K562 (cell line): Measurements from ENCODE around the gene PSMA7. TPM values are rescaled to one million over a fixed set of nuclear protein-coding genes. Genes with fewer than 3 reads are reported as not detected.

ENCODE experiments used
- ATF6 ChIP-seq: sonication (generic); formaldehyde crosslinking; IDR thresholded peaks from 2 replicates; pipeline ENCODE4 v1.4.0; 2020; ENCODE audit warnings: mild to moderate bottlenecking, missing genetic modification reagents
- BACH1 ChIP-seq: fragments of 200-800 bp; sonication (Bioruptor generic); IDR thresholded peaks from 2 replicates; pipeline ENCODE4 v1.6.1; 2016; ENCODE audit warnings: missing genetic modification characterization, missing compliant biosample characterization
- BMI1 ChIP-seq: fragments of 150-350 bp; IDR thresholded peaks from 2 replicates; pipeline ENCODE4 v1.6.1; 2014; ENCODE audit warnings: low read length
- BRF2 ChIP-seq: IDR thresholded peaks from 3 replicates; pipeline ENCODE4 v1.6.1; 2011; ENCODE audit warnings: borderline replicate concordance, mild to moderate bottlenecking; ENCODE audit not compliant: insufficient read length, insufficient read depth
- CSDE1 ChIP-seq, 2 experiments: fragments of 450-650 bp; IDR thresholded peaks; 2 replicates each; pipeline ENCODE4 v1.6.1; 2016; ENCODE audit warnings: mild to moderate bottlenecking in 1 of 2
- E2F4 ChIP-seq: sonication (generic); formaldehyde crosslinking; IDR thresholded peaks from 2 replicates; pipeline ENCODE4 v1.8.0; 2022; ENCODE audit warnings: mild to moderate bottlenecking, low read depth, missing genetic modification reagents
- FOXP4 ChIP-seq: sonication (generic); formaldehyde crosslinking; IDR thresholded peaks from 2 replicates; pipeline ENCODE4 v1.8.0; 2022; ENCODE audit warnings: mild to moderate bottlenecking, missing genetic modification reagents, borderline replicate concordance
- POLR2AphosphoS2 ChIP-seq: IDR thresholded peaks from 2 replicates; pipeline ENCODE4 v1.6.1; 2012; ENCODE audit warnings: low read length, improper control_type of control experiment
- RBM15 ChIP-seq: fragments of 200-400 bp; formaldehyde crosslinking; IDR thresholded peaks from 2 replicates; pipeline ENCODE4 v1.6.1; 2018; ENCODE audit warnings: mild to moderate bottlenecking, low read length, moderate library complexity; ENCODE audit not compliant: insufficient read depth
- SRSF3 ChIP-seq: fragments of 200-400 bp; formaldehyde crosslinking; IDR thresholded peaks from 2 replicates; pipeline ENCODE4 v1.6.1; 2016; ENCODE audit warnings: mild to moderate bottlenecking, low read length, moderate library complexity; ENCODE audit not compliant: insufficient read depth
- ZBTB49 ChIP-seq: sonication (generic); formaldehyde crosslinking; IDR thresholded peaks from 2 replicates; pipeline ENCODE4 v1.8.0; 2022; ENCODE audit warnings: missing genetic modification reagents, mild to moderate bottlenecking, borderline replicate concordance
- ZNF174 ChIP-seq: fragments of 250-450 bp; sonication (Bioruptor Pico); IDR thresholded peaks from 2 replicates; pipeline ENCODE4 v1.4.0; 2020; ENCODE audit warnings: mild to moderate bottlenecking
- ZNF263 ChIP-seq: sonication (generic); formaldehyde crosslinking; IDR thresholded peaks from 2 replicates; pipeline ENCODE4 v1.8.0; 2022; ENCODE audit warnings: mild to moderate bottlenecking, missing genetic modification reagents, borderline replicate concordance
- ZSCAN29 ChIP-seq: fragments of 450-650 bp; IDR thresholded peaks from 2 replicates; pipeline ENCODE4 v1.6.1; 2017
- polyA plus RNA-seq, 8 experiments: library from polyadenylated mRNA; depleted of rRNA in 4 of 8; stranded (reverse) in 5 of 8; unstranded in 3 of 8; fragments of >200 nt; fragmentation: Nextera tagmentation in 2 of 8; fragmentation: Illumina TruSeq in 1 of 8; extraction: Ambion mirVana in 2 of 8; extraction: Trizol in 1 of 8; gene quantifications; 2 replicates each; pipeline versions ENCODE4 v1.2.1 to v1.2.3, GENCODE V29; 2011 to 2014; ENCODE audit warnings: inconsistent platforms in 1 of 8, missing spikeins in 1 of 8
- total RNA-seq, 7 experiments: library from RNA; depleted of rRNA in 6 of 7; stranded (reverse); fragments of >200 nt in 6 of 7; fragmentation: Illumina TruSeq in 2 of 7; extraction: Trizol in 2 of 7; gene quantifications; 2 replicates each; pipeline versions ENCODE4 v1.2.1 to v1.2.3, GENCODE V29; 2011 to 2021; ENCODE audit warnings: low replicate concordance in 1 of 7
- TF ChIP-seq, protein P1 (sequence below): fragments of 200-400 bp; formaldehyde crosslinking; IDR thresholded peaks from 2 replicates; pipeline ENCODE4 v1.6.1; 2017; ENCODE audit warnings: mild to moderate bottlenecking, low read depth, low read length, moderate library complexity

The PSMA7 gene
- total and polyA plus RNA-seq, 9 of the 15 experiments (the other 6 are each of a cell fraction or from before 2014, with no cell fraction given) = 257 to 510 (median 393) TPM

- TF ChIP-seq BRF2 (no peak), ZNF174 (CRISPR knock-in tag) (no peak), BACH1 (no peak), CSDE1 (IDR thresholded peaks at IDR 0.05) (no peak), ZNF263 (no peak), BMI1 (no peak), FOXP4 (CRISPR knock-in tag) (no peak), POLR2AphosphoS2 (no peak), RBM15 (no peak), ZBTB49 (CRISPR knock-in tag) (no peak), ATF6 (CRISPR knock-in tag) (no peak), E2F4 (CRISPR knock-in tag) (peak; percentile 92), ZSCAN29 (no peak), SRSF3 (no peak)
- TF ChIP-seq, protein P1, sequence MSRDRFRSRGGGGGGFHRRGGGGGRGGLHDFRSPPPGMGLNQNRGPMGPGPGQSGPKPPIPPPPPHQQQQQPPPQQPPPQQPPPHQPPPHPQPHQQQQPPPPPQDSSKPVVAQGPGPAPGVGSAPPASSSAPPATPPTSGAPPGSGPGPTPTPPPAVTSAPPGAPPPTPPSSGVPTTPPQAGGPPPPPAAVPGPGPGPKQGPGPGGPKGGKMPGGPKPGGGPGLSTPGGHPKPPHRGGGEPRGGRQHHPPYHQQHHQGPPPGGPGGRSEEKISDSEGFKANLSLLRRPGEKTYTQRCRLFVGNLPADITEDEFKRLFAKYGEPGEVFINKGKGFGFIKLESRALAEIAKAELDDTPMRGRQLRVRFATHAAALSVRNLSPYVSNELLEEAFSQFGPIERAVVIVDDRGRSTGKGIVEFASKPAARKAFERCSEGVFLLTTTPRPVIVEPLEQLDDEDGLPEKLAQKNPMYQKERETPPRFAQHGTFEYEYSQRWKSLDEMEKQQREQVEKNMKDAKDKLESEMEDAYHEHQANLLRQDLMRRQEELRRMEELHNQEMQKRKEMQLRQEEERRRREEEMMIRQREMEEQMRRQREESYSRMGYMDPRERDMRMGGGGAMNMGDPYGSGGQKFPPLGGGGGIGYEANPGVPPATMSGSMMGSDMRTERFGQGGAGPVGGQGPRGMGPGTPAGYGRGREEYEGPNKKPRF = no peak
These were observed 21.2 kb downstream of the PSMA7 start, which contains the start of gene LSM14B (continued) for GRCh38 chr20:62121776-62122653.
